IMR-90 (cell line): ENCODE data around the gene HELZ. TPM values are rescaled to one million over a fixed set of nuclear protein-coding genes. Genes with fewer than 3 reads are reported as not detected.

Experiments used
- ATAC-seq: fragments of 200-7000 bp; cut with Tn5 transposase; 2 replicates; pipeline ENCODE4 v1.9.1; 2020; ENCODE audit warnings: low read depth, mild to moderate bottlenecking, moderate library complexity
- BruUV-seq: library from RNA; stranded (reverse); fragments of 400-500 nt; replicated peaks from 2 replicates; lab custom pipeline; 2021; lab: Mats Ljungman, UMichigan
- CTCF ChIA-PET: fragments of 300-600 bp; formaldehyde crosslinking; extraction: SDS; loops from one replicate; lab custom pipeline; 2021; ENCODE audit warnings: antibody characterized with exemption; lab: Yijun Ruan, JAX
- POLR2A ChIA-PET: fragments of 300-600 bp; sonication (Branson Sonifier 250); formaldehyde crosslinking; loops from one replicate; lab custom pipeline; 2022; ENCODE audit warnings: antibody characterized with exemption; ENCODE audit not compliant: unreplicated experiment; lab: Charles Lee
- DNase-seq: peaks from one replicate; pipeline ENCODE4 v3.0.0; 2013
- H2AFZ ChIP-seq: replicated peaks from 2 replicates; pipeline ENCODE3; 2013; ENCODE audit warnings: low read length, mild to moderate bottlenecking; ENCODE audit not compliant: poor library complexity
- H2AK5ac ChIP-seq: 2 replicates; pipeline ENCODE4 v1.6.1; 2013; ENCODE audit warnings: low read depth, low read length, inconsistent platforms
- H2AK9ac ChIP-seq: replicated peaks from 2 replicates; pipeline ENCODE3; 2013; ENCODE audit warnings: mild to moderate bottlenecking, low read depth, low read length, moderate library complexity; ENCODE audit not compliant: poor library complexity
- H2BK120ac ChIP-seq: 2 replicates; pipeline ENCODE4 v1.6.1; 2013; ENCODE audit warnings: low read depth, low read length, inconsistent platforms
- H2BK15ac ChIP-seq: 3 replicates; pipeline ENCODE4 v1.6.1; 2013; ENCODE audit warnings: low read depth, low read length, inconsistent platforms
- H2BK20ac ChIP-seq: 2 replicates; pipeline ENCODE4 v1.6.1; 2013; ENCODE audit warnings: low read depth, mild to moderate bottlenecking, inconsistent platforms, low read length, moderate library complexity
- H2BK5ac ChIP-seq: 2 replicates; pipeline ENCODE4 v1.6.1; 2013; ENCODE audit warnings: mild to moderate bottlenecking, low read depth, low read length, inconsistent platforms; ENCODE audit not compliant: poor library complexity, severe bottlenecking
- H3K14ac ChIP-seq: replicated peaks from 2 replicates; pipeline ENCODE4 v1.6.1; 2013; ENCODE audit warnings: low read depth, low read length, inconsistent platforms
- H3K18ac ChIP-seq: 2 replicates; pipeline ENCODE4 v1.6.1; 2013; ENCODE audit warnings: low read depth, low read length, control low read depth
- H3K23ac ChIP-seq: 2 replicates; pipeline ENCODE4 v1.6.1; 2013; ENCODE audit warnings: low read depth, low read length, inconsistent platforms
- H3K27ac ChIP-seq: 2 replicates; pipeline ENCODE4 v1.5.1; 2013; ENCODE audit warnings: mild to moderate bottlenecking, control low read depth, low read length; ENCODE audit not compliant: insufficient read depth
- H3K27me3 ChIP-seq: 2 replicates; pipeline ENCODE4 v1.6.1; 2013; ENCODE audit warnings: low read length; ENCODE audit not compliant: control insufficient read depth, insufficient read depth
- H3K36me3 ChIP-seq: 2 replicates; pipeline ENCODE4 v1.6.1; 2013; ENCODE audit warnings: low read length, mixed read lengths; ENCODE audit not compliant: control insufficient read depth, insufficient read depth
- H3K4ac ChIP-seq: 2 replicates; pipeline ENCODE4 v1.6.1; 2013; ENCODE audit warnings: low read depth, low read length, inconsistent platforms
- H3K4me1 ChIP-seq: 2 replicates; pipeline ENCODE4 v1.6.1; 2013; ENCODE audit warnings: low read length, mixed read lengths; ENCODE audit not compliant: control insufficient read depth, insufficient read depth
- H3K4me2 ChIP-seq: 2 replicates; pipeline ENCODE4 v1.6.1; 2013; ENCODE audit warnings: low read depth, mild to moderate bottlenecking, control low read depth, low read length, moderate library complexity
- H3K4me3 ChIP-seq: 2 replicates; pipeline ENCODE4 v1.5.1; 2013; ENCODE audit warnings: low read depth, mild to moderate bottlenecking, control low read depth, low read length, moderate library complexity; ENCODE audit not compliant: insufficient read depth
- H3K56ac ChIP-seq: 2 replicates; pipeline ENCODE4 v1.6.1; 2013; ENCODE audit warnings: low read length, inconsistent platforms; ENCODE audit not compliant: insufficient read depth; ENCODE audit errors: extremely low read depth
- H3K79me1 ChIP-seq, 2 experiments: 2 replicates each; pipeline ENCODE4 v1.6.1; 2013; ENCODE audit warnings: low read length in 2 of 2, inconsistent platforms in 1 of 2, low read depth in 1 of 2
- H3K9ac ChIP-seq: 2 replicates; pipeline ENCODE4 v1.6.1; 2013; ENCODE audit warnings: low read depth, low read length, control low read depth
- H3K9me1 ChIP-seq: 2 replicates; pipeline ENCODE4 v1.6.1; 2013; ENCODE audit warnings: low read length, inconsistent platforms; ENCODE audit not compliant: insufficient read depth
- H3K9me3 ChIP-seq: 2 replicates; pipeline ENCODE4 v1.6.1; 2013; ENCODE audit warnings: low read length; ENCODE audit not compliant: control insufficient read depth, insufficient read depth
- H4K20me1 ChIP-seq: 2 replicates; pipeline ENCODE4 v1.6.1; 2013; ENCODE audit warnings: low read length, inconsistent platforms; ENCODE audit not compliant: insufficient read depth
- H4K5ac ChIP-seq: 2 replicates; pipeline ENCODE4 v1.6.1; 2013; ENCODE audit warnings: mild to moderate bottlenecking, low read depth, low read length, control low read depth
- H4K8ac ChIP-seq, 2 experiments: 2 replicates each; pipeline ENCODE4 v1.6.1; 2013; ENCODE audit warnings: low read depth in 2 of 2, low read length in 2 of 2, control low read depth in 1 of 2, inconsistent platforms in 1 of 2
- H4K91ac ChIP-seq: 2 replicates; pipeline ENCODE4 v1.6.1; 2013; ENCODE audit warnings: low read depth, low read length, inconsistent platforms; ENCODE audit not compliant: insufficient read depth
- BHLHE40 ChIP-seq: fragments of 150-350 bp; IDR thresholded peaks from 2 replicates; pipeline ENCODE4 v1.6.1; 2016; ENCODE audit warnings: mild to moderate bottlenecking, low read depth, low read length
- CHD1 ChIP-seq: IDR thresholded peaks from 2 replicates; pipeline ENCODE4 v1.6.1; 2012; ENCODE audit warnings: low read depth, low read length, improper control_type of control experiment
- ELK1 ChIP-seq: fragments of 150-350 bp; IDR thresholded peaks from 2 replicates; pipeline ENCODE4 v1.6.1; 2016; ENCODE audit warnings: low read depth, mild to moderate bottlenecking, low read length, moderate library complexity, borderline replicate concordance
- MAFK ChIP-seq: IDR thresholded peaks from 2 replicates; pipeline ENCODE4 v1.6.1; 2012; ENCODE audit warnings: low read depth, low read length, improper control_type of control experiment
- RAD21 ChIP-seq: IDR thresholded peaks from 2 replicates; pipeline ENCODE4 v1.6.1; 2012; ENCODE audit warnings: low read length, improper control_type of control experiment
- RFX5 ChIP-seq: IDR thresholded peaks from 2 replicates; pipeline ENCODE4 v1.8.0; 2012; ENCODE audit warnings: low read depth, mild to moderate bottlenecking, low read length, moderate library complexity
- USF2 ChIP-seq: fragments of 150-350 bp; IDR thresholded peaks from 2 replicates; pipeline ENCODE4 v1.6.1; 2017; ENCODE audit warnings: mild to moderate bottlenecking, antibody characterized with exemption, low read length, low read depth
- WGBS, 2 experiments: methylation state at CpG; one replicate each; pipeline versions ENCODE4 v1.1.5 to v1.1.7; 2013; ENCODE audit warnings: missing lambda C conversion rate in 2 of 2; ENCODE audit not compliant: insufficient read length in 1 of 2; ENCODE audit errors: extremely low coverage in 2 of 2; 5-methylcytosine and 5-hydroxymethylcytosine counted together
- dilution Hi-C: fragments of 300-500 bp; cut with HindIII; formaldehyde crosslinking; loops from one replicate; pipeline ENCODE4 v1.14.3; 2018; ENCODE audit warnings: low sequenced_read_pairs; ENCODE audit not compliant: unreplicated experiment
- in situ Hi-C: fragments of 300-500 bp; cut with MboI; formaldehyde crosslinking; loops from 3 replicates; pipeline ENCODE4 v1.14.3; 2019; ENCODE audit warnings: low sequenced_read_pairs, inconsistent platforms, mixed read lengths
- intact Hi-C: fragments of 100-400 bp; cut with micrococcal nuclease; formaldehyde crosslinking; loops from 2 replicates; pipeline ENCODE4 v1.10.0; 2022
- polyA plus RNA-seq, 3 experiments: library from polyadenylated mRNA; depleted of rRNA; stranded (reverse); fragments of >200 nt; gene quantifications; 2 replicates each; pipeline ENCODE4 v1.2.3, GENCODE V29; 2012; ENCODE audit warnings: low replicate concordance in 1 of 3
- total RNA-seq: library from RNA; depleted of rRNA; stranded (reverse); fragments of >200 nt; gene quantifications from 2 replicates; pipeline ENCODE4 v1.2.3, GENCODE V29; 2012

HELZ gene
- total and polyA plus RNA-seq, 2 of the 4 experiments (the other 2 are of a cell fraction), result 8.0 to 60.6 TPM

- DNase-seq (no peak), ATAC-seq (no peak)
- H3K4me2 ChIP-seq, result no peak overlapping the region
- in situ Hi-C loops (no loop called here), intact Hi-C loops (no loop called here), dilution Hi-C loops (no loop called here)
- H3K79me1 ChIP-seq, result no peaks in the 10 kb centered on the region
- no peak overlapping the region for H2AFZ ChIP-seq
- no peak overlapping the region for H4K8ac ChIP-seq
- H3K18ac ChIP-seq, result no peak overlapping the region
- no peak overlapping the region for H2AK5ac ChIP-seq
- no peak overlapping the region for H3K27ac ChIP-seq
- no peak overlapping the region for H3K4ac ChIP-seq
- no peak overlapping the region for H2BK15ac ChIP-seq
- no peak overlapping the region for H3K14ac ChIP-seq
- no peak overlapping the region for H2BK20ac ChIP-seq
- H3K4me3 ChIP-seq, result no peak overlapping the region
- H3K9me3 ChIP-seq, result no peaks in the 10 kb centered on the region; the same call in 1 of the 2 replicates
- no peak overlapping the region for H3K56ac ChIP-seq
- no peak overlapping the region for H2BK5ac ChIP-seq
- no peak overlapping the region for H2BK120ac ChIP-seq
- CTCF ChIA-PET, result no interaction called here
- POLR2A ChIA-PET, result no interaction called here
- no peak overlapping the region for H3K9ac ChIP-seq
- no peaks in the 10 kb centered on the region for H3K4me1 ChIP-seq
- no peak overlapping the region for H4K5ac ChIP-seq
- WGBS, 2 experiments, result no CpG with 5 or more reads among the region's 13 CpGs
- BruUV-seq, result no TSS peak
- no peaks in the 10 kb centered on the region for H3K36me3 ChIP-seq
- H3K9me1 ChIP-seq, result no peaks in the 10 kb centered on the region
- no peak overlapping the region for H4K91ac ChIP-seq
- no peak overlapping the region for H3K23ac ChIP-seq
- TF ChIP-seq CHD1 (no peak), RAD21 (no peak), RFX5 (no peak), MAFK (no peak), ELK1 (no peak), BHLHE40 (no peak), USF2 (no peak)
- H4K20me1 ChIP-seq, result no peaks in the 10 kb centered on the region
- H3K27me3 ChIP-seq, result peaks cover 23% of the 10 kb centered on the region
- H2AK9ac ChIP-seq, result no peak overlapping the region
These were observed 212.0 kb downstream of the HELZ start for GRCh38 chr17:67032985-67033384.
